T-helper 2 cell treated with Interferon-gamma antibody and Interleukin-4, amounts not matched to agents 5 μg/mL and 100 μg/mL, for 36 hours (primary cell): ENCODE data around the gene NUMBL.
A peak's percentile ranks its signal among the peaks of the same experiment; 100 is the strongest.
"Not testable (repeated sequence)": the region's sequence is repeated elsewhere in the genome, so short reads cannot be mapped to it uniquely, and the experiment has no call there.

ENCODE experiments used
- DNase-seq: peaks from one replicate; pipeline ENCODE4 v3.0.0; 2021; ENCODE audit warnings: low spot score
- H3K27ac Mint-ChIP-seq: one replicate; pipeline ENCODE4 v1.8.0; 2021; ENCODE audit warnings: mild to moderate bottlenecking, mixed read lengths
- H3K27me3 Mint-ChIP-seq: one replicate; pipeline ENCODE4 v1.8.0; 2021; ENCODE audit warnings: low read depth, mixed read lengths
- H3K36me3 Mint-ChIP-seq: one replicate; pipeline ENCODE4 v1.8.0; 2021; ENCODE audit warnings: low read depth, mixed read lengths
- H3K4me1 Mint-ChIP-seq: one replicate; pipeline ENCODE4 v1.8.0; 2021; ENCODE audit warnings: low read depth, mixed read lengths
- H3K4me3 Mint-ChIP-seq: one replicate; pipeline ENCODE4 v1.8.0; 2022; ENCODE audit warnings: mild to moderate bottlenecking, moderate library complexity, mixed read lengths
- H3K9me3 Mint-ChIP-seq: one replicate; pipeline ENCODE4 v1.8.0; 2021; ENCODE audit warnings: mixed read lengths

The NUMBL gene

GRCh38 chr19:40690050-40690692 lies at the start of gene NUMBL:
TSS of gene NUMBL (minus strand) at chr19:40690651. CDS start at chr19:40690483, 168 bp downstream.
- Mint-ChIP-seq H3K27ac (peak within 1 kb of the TSS; percentile 87), H3K4me3 (peak within 1 kb of the TSS; percentile 83), H3K9me3 (no peaks in the 10 kb centered on the region), H3K27me3 (no peaks in the 10 kb centered on the region), H3K4me1 (peaks cover 2% of the 10 kb centered on the region), H3K36me3 (peaks cover 4% of the 10 kb centered on the region)
- no peak for DNase-seq

GRCh38 chr19:40739030-40739839 lies 48.8 kb upstream of the NUMBL start:
- no peak overlapping the region for H3K27ac Mint-ChIP-seq
- H3K27me3 Mint-ChIP-seq, result no peaks in the 10 kb centered on the region
- H3K4me3 Mint-ChIP-seq, result no peak overlapping the region
- peaks cover 17% of the 10 kb centered on the region for H3K36me3 Mint-ChIP-seq
- peaks cover 3% of the 10 kb centered on the region for H3K4me1 Mint-ChIP-seq
- H3K9me3 Mint-ChIP-seq, result no peaks in the 10 kb centered on the region
- no peak for DNase-seq

- Mint-ChIP-seq H3K27me3 (no peaks in the 10 kb centered on the region), H3K36me3 (peaks cover 27% of the 10 kb centered on the region), H3K4me3 (no peak overlapping the region), H3K27ac (no peak overlapping the region), H3K9me3 (no peaks in the 10 kb centered on the region), H3K4me1 (peaks cover 3% of the 10 kb centered on the region)
- no peak for DNase-seq
Observed at GRCh38 chr19:40737102-40737644, 46.7 kb upstream of the NUMBL start.

- Mint-ChIP-seq H3K36me3 (peaks cover 27% of the 10 kb centered on the region), H3K4me3 (no peak overlapping the region), H3K4me1 (peaks cover 3% of the 10 kb centered on the region), H3K27ac (no peak overlapping the region), H3K9me3 (no peaks in the 10 kb centered on the region), H3K27me3 (no peaks in the 10 kb centered on the region)
- DNase-seq, result no peak
Observed at GRCh38 chr19:40736661-40737060, 46.2 kb upstream of the NUMBL start.

GRCh38 chr19:40735013-40735771 lies 44.7 kb upstream of the NUMBL start:
- peaks cover 35% of the 10 kb centered on the region for H3K36me3 Mint-ChIP-seq
- no peak overlapping the region for H3K27ac Mint-ChIP-seq
- H3K4me1 Mint-ChIP-seq, result peaks cover 3% of the 10 kb centered on the region
- DNase-seq, result no peak
- H3K4me3 Mint-ChIP-seq, result no peak overlapping the region
- H3K27me3 Mint-ChIP-seq, result no peaks in the 10 kb centered on the region
- H3K9me3 Mint-ChIP-seq, result no peaks in the 10 kb centered on the region

GRCh38 chr19:40733149-40733548 lies 42.7 kb upstream of the NUMBL start:
- no peak overlapping the region for H3K27ac Mint-ChIP-seq
- H3K4me3 Mint-ChIP-seq, result no peak overlapping the region
- no peak for DNase-seq
- no peaks in the 10 kb centered on the region for H3K27me3 Mint-ChIP-seq
- no peaks in the 10 kb centered on the region for H3K9me3 Mint-ChIP-seq
- H3K36me3 Mint-ChIP-seq, result peaks cover 34% of the 10 kb centered on the region
- H3K4me1 Mint-ChIP-seq, result no peaks in the 10 kb centered on the region

- not testable (repeated sequence) for H3K27me3 Mint-ChIP-seq, DNase-seq, H3K27ac Mint-ChIP-seq, H3K9me3 Mint-ChIP-seq, H3K4me1 Mint-ChIP-seq, H3K4me3 Mint-ChIP-seq
- H3K36me3 Mint-ChIP-seq, result peaks cover 30% of the 10 kb centered on the region
Observed at GRCh38 chr19:40732304-40732703, 41.9 kb upstream of the NUMBL start.

GRCh38 chr19:40730065-40730464 lies 39.6 kb upstream of the NUMBL start:
- not testable (repeated sequence) for H3K27ac Mint-ChIP-seq, H3K4me1 Mint-ChIP-seq, H3K9me3 Mint-ChIP-seq, H3K4me3 Mint-ChIP-seq, DNase-seq, H3K27me3 Mint-ChIP-seq
- peaks cover 30% of the 10 kb centered on the region for H3K36me3 Mint-ChIP-seq

GRCh38 chr19:40726279-40726678 lies 35.8 kb upstream of the NUMBL start:
- no peaks in the 10 kb centered on the region for H3K27me3 Mint-ChIP-seq
- H3K4me1 Mint-ChIP-seq, result peaks cover 5% of the 10 kb centered on the region
- H3K4me3 Mint-ChIP-seq, result no peak overlapping the region
- no peak for DNase-seq
- no peak overlapping the region for H3K27ac Mint-ChIP-seq
- peaks cover 38% of the 10 kb centered on the region for H3K36me3 Mint-ChIP-seq
- no peaks in the 10 kb centered on the region for H3K9me3 Mint-ChIP-seq

GRCh38 chr19:40724855-40725254 lies 34.4 kb upstream of the NUMBL start:
- no peaks in the 10 kb centered on the region for H3K27me3 Mint-ChIP-seq
- no peak overlapping the region for H3K27ac Mint-ChIP-seq
- DNase-seq, result no peak
- H3K4me1 Mint-ChIP-seq, result peaks cover 17% of the 10 kb centered on the region
- no peak overlapping the region for H3K4me3 Mint-ChIP-seq
- peaks cover 35% of the 10 kb centered on the region for H3K36me3 Mint-ChIP-seq
- no peaks in the 10 kb centered on the region for H3K9me3 Mint-ChIP-seq

GRCh38 chr19:40724315-40724714 lies 33.9 kb upstream of the NUMBL start:
- no peak for DNase-seq
- H3K4me1 Mint-ChIP-seq, result peaks cover 21% of the 10 kb centered on the region
- no peak overlapping the region for H3K4me3 Mint-ChIP-seq
- H3K36me3 Mint-ChIP-seq, result peaks cover 35% of the 10 kb centered on the region
- H3K9me3 Mint-ChIP-seq, result no peaks in the 10 kb centered on the region
- no peak overlapping the region for H3K27ac Mint-ChIP-seq
- no peaks in the 10 kb centered on the region for H3K27me3 Mint-ChIP-seq

GRCh38 chr19:40723661-40724254 lies 33.3 kb upstream of the NUMBL start:
- no peak for DNase-seq
- Mint-ChIP-seq H3K4me3 (no peak overlapping the region), H3K27ac (no peak overlapping the region)

GRCh38 chr19:40721936-40722661 lies 31.6 kb upstream of the NUMBL start:
- no peak overlapping the region for H3K27ac Mint-ChIP-seq
- H3K9me3 Mint-ChIP-seq, result no peaks in the 10 kb centered on the region
- peaks cover 28% of the 10 kb centered on the region for H3K4me1 Mint-ChIP-seq
- no peaks in the 10 kb centered on the region for H3K27me3 Mint-ChIP-seq
- peaks cover 32% of the 10 kb centered on the region for H3K36me3 Mint-ChIP-seq
- no peak for DNase-seq
- no peak overlapping the region for H3K4me3 Mint-ChIP-seq

More at GRCh38 chr19:40723661-40724254, 33.3 kb upstream of the NUMBL start:
- Mint-ChIP-seq H3K27me3 (no peaks in the 10 kb centered on the region), H3K4me1 (peaks cover 23% of the 10 kb centered on the region), H3K9me3 (no peaks in the 10 kb centered on the region), H3K36me3 (peaks cover 35% of the 10 kb centered on the region)
